SK-N-SH (cell line): ENCODE measurements around the gene FAM20B. TPM values are rescaled to one million over a fixed set of nuclear protein-coding genes. Genes with fewer than 3 reads are reported as not detected.

Source experiments
- CTCF ChIA-PET: fragments of 300-600, 350-600 bp; formaldehyde crosslinking; extraction: SDS; loops from one replicate; lab custom pipeline; 2021; lab: Yijun Ruan, JAX
- POLR2A ChIA-PET: fragments of 350-600 bp; sonication (Branson Sonifier 250); formaldehyde crosslinking; extraction: SDS; loops from one replicate; lab custom pipeline; 2020; ENCODE audit warnings: antibody characterized with exemption, inconsistent platforms; lab: Yijun Ruan, JAX
- DNase-seq: peaks from one replicate; pipeline ENCODE4 v3.0.0; 2012
- H2AFZ ChIP-seq: fragments of 200-600 bp; sonication (generic); 2 replicates; pipeline ENCODE4 v1.8.1; 2016; ENCODE audit warnings: antibody characterized with exemption, mild to moderate bottlenecking, low read depth
- H3F3A ChIP-seq: fragments of 200-600 bp; sonication (generic); replicated peaks from 2 replicates; pipeline ENCODE3; 2016; ENCODE audit warnings: antibody characterized with exemption, mild to moderate bottlenecking; ENCODE audit not compliant: insufficient read depth
- H3K27ac ChIP-seq, 2 experiments: fragments of 200-500 bp in 1 of 2; fragments of 200-600 bp in 1 of 2; sonication (Bioruptor generic) in 1 of 2; sonication (generic), shearing (Covaris generic) in 1 of 2; 2 replicates each; pipeline versions ENCODE4 v1.5.1 to v1.6.1; 2014 to 2016; ENCODE audit warnings: low read depth in 2 of 2, inconsistent platforms in 1 of 2, low read length in 1 of 2, mild to moderate bottlenecking in 1 of 2, mixed read lengths in 1 of 2
- H3K27me3 ChIP-seq: fragments of 200-600 bp; sonication (generic), shearing (Covaris generic); 2 replicates; pipeline ENCODE4 v1.6.1; 2016; ENCODE audit warnings: mixed run types; ENCODE audit not compliant: insufficient read depth
- H3K36me3 ChIP-seq, 2 experiments: fragments of 200-500 bp in 1 of 2; fragments of 200-600 bp in 1 of 2; sonication (Bioruptor generic) in 1 of 2; sonication (generic) in 1 of 2; replicated peaks in 1 of 2; 2 replicates each; pipeline versions ENCODE3 to v1.5.1; 2014 to 2016; ENCODE audit warnings: low read length in 1 of 2, mild to moderate bottlenecking in 1 of 2; ENCODE audit not compliant: insufficient read depth in 2 of 2, control insufficient read depth in 1 of 2
- H3K4me1 ChIP-seq, 2 experiments: fragments of 200-500 bp in 1 of 2; fragments of 200-600 bp in 1 of 2; sonication (Bioruptor generic) in 1 of 2; sonication (generic), shearing (Covaris generic) in 1 of 2; 2 replicates each; pipeline versions ENCODE4 v1.5.1 to v1.6.1; 2014 to 2016; ENCODE audit warnings: low read depth in 1 of 2, low read length in 1 of 2, mixed run types in 1 of 2; ENCODE audit not compliant: insufficient read depth in 2 of 2, control insufficient read depth in 1 of 2
- H3K4me2 ChIP-seq: fragments of 200-600 bp; sonication (generic), shearing (Covaris generic); 2 replicates; pipeline ENCODE4 v1.6.1; 2017; ENCODE audit warnings: mixed run types
- H3K4me3 ChIP-seq, 2 experiments: fragments of 200-500 bp in 1 of 2; fragments of 200-600 bp in 1 of 2; sonication (Bioruptor generic) in 1 of 2; sonication (generic), shearing (Covaris generic) in 1 of 2; 2 replicates each; pipeline versions ENCODE4 v1.5.1 to v1.8.1; 2014 to 2016; ENCODE audit warnings: low read depth in 2 of 2, inconsistent platforms in 1 of 2, low read length in 1 of 2, mild to moderate bottlenecking in 1 of 2, mixed read lengths in 1 of 2, moderate library complexity in 1 of 2
- H3K79me2 ChIP-seq: fragments of 200-600 bp; sonication (generic); 2 replicates; pipeline ENCODE4 v1.8.1; 2017; ENCODE audit warnings: mild to moderate bottlenecking; ENCODE audit not compliant: insufficient read depth
- H3K9ac ChIP-seq: fragments of 200-600 bp; sonication (generic); 2 replicates; pipeline ENCODE4 v1.6.1; 2017; ENCODE audit warnings: mixed run types
- H3K9me2 ChIP-seq: fragments of 200-600 bp; sonication (generic); 2 replicates; pipeline ENCODE4 v1.6.1; 2017; ENCODE audit warnings: mixed run types
- H3K9me3 ChIP-seq: fragments of 200-600 bp; sonication (generic); 2 replicates; pipeline ENCODE4 v1.6.1; 2017; ENCODE audit warnings: mixed run types, mild to moderate bottlenecking, moderate library complexity
- H4K20me1 ChIP-seq: fragments of 200-600 bp; sonication (generic); 2 replicates; pipeline ENCODE4 v1.6.1; 2017; ENCODE audit warnings: mild to moderate bottlenecking, mixed run types; ENCODE audit not compliant: insufficient read depth
- ELF1 ChIP-seq: IDR thresholded peaks from 2 replicates; pipeline ENCODE4 v1.4.0; 2012
- FOSL2 ChIP-seq: IDR thresholded peaks from 2 replicates; pipeline ENCODE4 v1.4.0; 2012; ENCODE audit warnings: low read depth, mild to moderate bottlenecking, moderate library complexity, borderline replicate concordance
- FOXJ3 ChIP-seq: sonication (generic); formaldehyde crosslinking; IDR thresholded peaks from 2 replicates; pipeline ENCODE4 v1.5.1; 2020; ENCODE audit warnings: mild to moderate bottlenecking, missing genetic modification reagents
- FOXM1 ChIP-seq: IDR thresholded peaks from 2 replicates; pipeline ENCODE4 v1.4.0; 2012; ENCODE audit warnings: low read depth, mild to moderate bottlenecking
- GABPA ChIP-seq: IDR thresholded peaks from 2 replicates; pipeline ENCODE4 v1.4.0; 2012; ENCODE audit warnings: low read depth, mild to moderate bottlenecking
- IRF3 ChIP-seq: fragments of 150-350 bp; IDR thresholded peaks from 2 replicates; pipeline ENCODE4 v1.6.1; 2016; ENCODE audit warnings: mild to moderate bottlenecking, low read depth, low read length
- JUND ChIP-seq: IDR thresholded peaks from 2 replicates; pipeline ENCODE4 v1.4.0; 2012
- MAX ChIP-seq: IDR thresholded peaks from 2 replicates; pipeline ENCODE4 v1.4.0; 2012; ENCODE audit warnings: low read depth
- MXI1 ChIP-seq: IDR thresholded peaks from 2 replicates; pipeline ENCODE4 v1.6.1; 2012; ENCODE audit warnings: mild to moderate bottlenecking, low read depth, low read length, improper control_type of control experiment
- NFIC ChIP-seq: IDR thresholded peaks from 2 replicates; pipeline ENCODE4 v1.4.0; 2012; ENCODE audit warnings: borderline replicate concordance
- NRF1 ChIP-seq: IDR thresholded peaks from 2 replicates; pipeline ENCODE4 v1.6.1; 2012; ENCODE audit warnings: low read depth, mild to moderate bottlenecking, low read length
- PBX3 ChIP-seq: IDR thresholded peaks from 2 replicates; pipeline ENCODE4; 2012
- REST ChIP-seq: IDR thresholded peaks from 2 replicates; pipeline ENCODE4 v1.6.1; 2012; ENCODE audit warnings: mild to moderate bottlenecking, low read depth, low read length, moderate library complexity
- RXRA ChIP-seq: IDR thresholded peaks from 2 replicates; pipeline ENCODE4 v1.4.0; 2012; ENCODE audit warnings: low read depth, mild to moderate bottlenecking, borderline replicate concordance
- TAF1 ChIP-seq: IDR thresholded peaks from 2 replicates; pipeline ENCODE4 v1.6.1; 2012; ENCODE audit warnings: low read depth, mild to moderate bottlenecking, low read length, moderate library complexity, borderline replicate concordance
- USF2 ChIP-seq: fragments of 150-350 bp; IDR thresholded peaks from 2 replicates; pipeline ENCODE4 v1.6.1; 2017; ENCODE audit warnings: antibody characterized with exemption, low read length, low read depth, borderline replicate concordance
- ZBTB33 ChIP-seq: IDR thresholded peaks from 2 replicates; pipeline ENCODE4 v1.4.0; 2012; ENCODE audit warnings: low read depth, borderline replicate concordance
- polyA plus RNA-seq, 3 experiments: library from polyadenylated mRNA; depleted of rRNA; stranded (reverse); fragments of >200 nt; gene quantifications; 2 replicates each; pipeline ENCODE4 v1.2.3, GENCODE V29; 2012

The FAM20B gene
- polyA plus RNA-seq, 1 of the 3 experiments (the other 2 are of a cell fraction), result 14.9 TPM

- DNase-seq, result no peak
- Histone ChIP-seq H3K27ac (no peak overlapping the region), H3K4me3 (no peak overlapping the region), H3K9me3 (no peaks in the 10 kb centered on the region), H3F3A (peaks cover 13% of the 10 kb centered on the region), H3K4me2 (no peak overlapping the region), H3K27me3 (no peaks in the 10 kb centered on the region), H4K20me1 (0 out of 2 replicates have a peak, but pooled peaks cover 3% of the 10 kb centered on the region), H2AFZ (no peak overlapping the region), H3K9me2 (no peaks in the 10 kb centered on the region), H3K4me1 (peaks cover 0 to 2% of the 10 kb centered on the region in 2 experiments; a peak in 1 of 4 replicates), H3K36me3 (peaks cover 45 to 84% of the 10 kb centered on the region in 2 experiments), H3K9ac (no peak overlapping the region), H3K79me2 (peaks cover 83% of the 10 kb centered on the region)
- TF ChIP-seq JUND (no peak), NRF1 (no peak), USF2 (no peak), NFIC (no peak), FOSL2 (no peak), GABPA (no peak), FOXM1 (no peak), MXI1 (no peak), PBX3 (no peak), TAF1 (no peak), ZBTB33 (no peak), ELF1 (no peak), REST (no peak), MAX (no peak), FOXJ3 (CRISPR knock-in tag) (no peak), RXRA (no peak), IRF3 (no peak)
- ChIA-PET POLR2A (no interaction called here), CTCF (interaction anchor here (0.6 to 4.4 kb wide), 8 partner anchors 12 to 250 kb away, joined by 3 to 31 read pairs (median 8); no protein-coding TSS in a partner anchor)
Observed at GRCh38 chr1:179119513-179119912, 93.8 kb downstream of the FAM20B start.
